SK-N-SH treated with all-trans-retinoic acid at 6 μM for 48 hours (cell line): Measurements from ENCODE around the gene PCBD1.

Source experiments
- ATAC-seq: fragments of 200-7000 bp; cut with Tn5 transposase; 3 replicates; pipeline ENCODE4 v1.9.1; 2020; ENCODE audit warnings: mild to moderate bottlenecking, moderate library complexity
- ARNTL ChIP-seq: fragments of 450-650 bp; formaldehyde crosslinking; IDR thresholded peaks from 2 replicates; pipeline ENCODE4 v1.5.0; 2020; ENCODE audit warnings: low read depth, mild to moderate bottlenecking, moderate library complexity, borderline replicate concordance
- BACH2 ChIP-seq: fragments of 250-450 bp; sonication (Bioruptor Pico); IDR thresholded peaks from 2 replicates; pipeline ENCODE4 v1.9.0; 2021; ENCODE audit warnings: mild to moderate bottlenecking, borderline replicate concordance
- CSDC2 ChIP-seq: fragments of 250-450 bp; sonication (Bioruptor Pico); IDR thresholded peaks from 2 replicates; pipeline ENCODE4 v1.5.0; 2020; ENCODE audit warnings: mild to moderate bottlenecking, moderate library complexity
- CSRNP3 ChIP-seq: fragments of 250-450 bp; sonication (Bioruptor Pico); IDR thresholded peaks from 2 replicates; pipeline ENCODE4 v1.5.1; 2021; ENCODE audit warnings: mild to moderate bottlenecking, moderate library complexity
- ESRRG ChIP-seq: fragments of 250-450 bp; sonication (Bioruptor Pico); IDR thresholded peaks from 2 replicates; pipeline ENCODE4 v1.6.1; 2021; ENCODE audit warnings: mild to moderate bottlenecking
- GLIS3 ChIP-seq: fragments of 250-450 bp; sonication (Bioruptor Pico); IDR thresholded peaks from 2 replicates; pipeline ENCODE4 v1.5.0; 2020; ENCODE audit warnings: mild to moderate bottlenecking, moderate library complexity
- ISL1 ChIP-seq: fragments of 250-450 bp; sonication (Bioruptor Pico); IDR thresholded peaks from 2 replicates; pipeline ENCODE4 v2.1.2; 2022; ENCODE audit warnings: mild to moderate bottlenecking, moderate library complexity
- OSR1 ChIP-seq: fragments of 250-450 bp; sonication (Bioruptor Pico); IDR thresholded peaks from 2 replicates; pipeline ENCODE4 v1.8.0; 2022; ENCODE audit warnings: moderate library complexity, mild to moderate bottlenecking, inconsistent platforms
- PPARA ChIP-seq: fragments of 250-450 bp; sonication (Bioruptor Pico); IDR thresholded peaks from 2 replicates; pipeline ENCODE4 v1.5.0; 2020; ENCODE audit warnings: mild to moderate bottlenecking, borderline replicate concordance
- RARB ChIP-seq: fragments of 250-450 bp; sonication (Bioruptor Pico); IDR thresholded peaks from 2 replicates; pipeline ENCODE4 v1.8.0; 2021; ENCODE audit warnings: mild to moderate bottlenecking, moderate library complexity
- SNAI2 ChIP-seq: fragments of 250-450 bp; sonication (Bioruptor Pico); IDR thresholded peaks from 2 replicates; pipeline ENCODE4 v1.5.0; 2020; ENCODE audit warnings: mild to moderate bottlenecking, moderate library complexity
- TOX ChIP-seq: fragments of 250-450 bp; sonication (Bioruptor Pico); IDR thresholded peaks from 2 replicates; pipeline ENCODE4 v1.8.0; 2021; ENCODE audit warnings: mild to moderate bottlenecking, moderate library complexity, borderline replicate concordance
- TSHZ2 ChIP-seq: fragments of 250-450 bp; sonication (Bioruptor Pico); IDR thresholded peaks from 2 replicates; pipeline ENCODE4 v1.5.0; 2020; ENCODE audit warnings: mild to moderate bottlenecking, moderate library complexity
- ZC3H10 ChIP-seq: fragments of 250-450 bp; sonication (Bioruptor Pico); IDR thresholded peaks from 2 replicates; pipeline ENCODE4 v1.5.1; 2021; ENCODE audit warnings: mild to moderate bottlenecking, moderate library complexity
- ZFP3 ChIP-seq: fragments of 250-450 bp; sonication (Bioruptor Pico); IDR thresholded peaks from 2 replicates; pipeline ENCODE4 v1.5.0; 2020; ENCODE audit warnings: mild to moderate bottlenecking, moderate library complexity
- ZFP30 ChIP-seq: fragments of 450-650 bp; formaldehyde crosslinking; IDR thresholded peaks from 2 replicates; pipeline ENCODE4 v1.5.0; 2022; ENCODE audit warnings: mild to moderate bottlenecking, moderate library complexity
- ZNF565 ChIP-seq: fragments of 450-650 bp; formaldehyde crosslinking; conservative IDR thresholded peaks from 2 replicates; pipeline ENCODE4 v1.5.0; 2020; ENCODE audit warnings: low read depth, mild to moderate bottlenecking, moderate library complexity
- ZNF70 ChIP-seq: fragments of 450-650 bp; formaldehyde crosslinking; IDR thresholded peaks from 2 replicates; pipeline ENCODE4 v1.5.0; 2020; ENCODE audit warnings: mild to moderate bottlenecking, moderate library complexity
- ZNF8 ChIP-seq: fragments of 450-650 bp; formaldehyde crosslinking; IDR thresholded peaks from 2 replicates; pipeline ENCODE4 v1.5.0; 2020; ENCODE audit warnings: mild to moderate bottlenecking, moderate library complexity
- TF ChIP-seq, protein P1 (sequence below): fragments of 250-450 bp; sonication (Bioruptor Pico); IDR thresholded peaks from 2 replicates; pipeline ENCODE4 v1.8.0; 2021; ENCODE audit warnings: low read depth, mild to moderate bottlenecking, moderate library complexity, borderline replicate concordance
- TF ChIP-seq, protein P2 (sequence below): fragments of 250-450 bp; sonication (Bioruptor Pico); IDR thresholded peaks from 2 replicates; pipeline ENCODE4 v1.5.1; 2020; ENCODE audit warnings: low read depth, mild to moderate bottlenecking, moderate library complexity
- TF ChIP-seq, protein P3 (sequence below): fragments of 250-450 bp; sonication (Bioruptor Pico); IDR thresholded peaks from 2 replicates; pipeline ENCODE4 v1.8.0; 2020; ENCODE audit warnings: mild to moderate bottlenecking, moderate library complexity, borderline replicate concordance

Gene PCBD1

GRCh38 chr10:70894416-70894815, 6.1 kb upstream of the PCBD1 start:
- TF ChIP-seq TOX (CRISPR knock-in tag) (no peak), ESRRG (no peak), RARB (CRISPR knock-in tag) (no peak), ZNF565 (CRISPR knock-in tag) (no peak), ISL1 (no peak), ARNTL (no peak)
- TF ChIP-seq, protein P1, sequence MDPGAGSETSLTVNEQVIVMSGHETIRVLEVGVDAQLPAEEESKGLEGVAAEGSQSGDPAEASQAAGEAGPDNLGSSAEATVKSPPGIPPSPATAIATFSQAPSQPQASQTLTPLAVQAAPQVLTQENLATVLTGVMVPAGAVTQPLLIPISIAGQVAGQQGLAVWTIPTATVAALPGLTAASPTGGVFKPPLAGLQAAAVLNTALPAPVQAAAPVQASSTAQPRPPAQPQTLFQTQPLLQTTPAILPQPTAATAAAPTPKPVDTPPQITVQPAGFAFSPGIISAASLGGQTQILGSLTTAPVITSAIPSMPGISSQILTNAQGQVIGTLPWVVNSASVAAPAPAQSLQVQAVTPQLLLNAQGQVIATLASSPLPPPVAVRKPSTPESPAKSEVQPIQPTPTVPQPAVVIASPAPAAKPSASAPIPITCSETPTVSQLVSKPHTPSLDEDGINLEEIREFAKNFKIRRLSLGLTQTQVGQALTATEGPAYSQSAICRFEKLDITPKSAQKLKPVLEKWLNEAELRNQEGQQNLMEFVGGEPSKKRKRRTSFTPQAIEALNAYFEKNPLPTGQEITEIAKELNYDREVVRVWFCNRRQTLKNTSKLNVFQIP (CRISPR knock-in tag) = no peak
- no peak for ATAC-seq

- ATAC-seq = no peak
- TF ChIP-seq RARB (CRISPR knock-in tag) (no peak), CSDC2 (no peak), ESRRG (no peak), CSRNP3 (CRISPR knock-in tag) (no peak), GLIS3 (CRISPR knock-in tag) (no peak), SNAI2 (CRISPR knock-in tag) (no peak), TSHZ2 (CRISPR knock-in tag) (no peak), ISL1 (no peak), ZNF70 (CRISPR knock-in tag) (no peak), ZFP3 (CRISPR knock-in tag) (no peak), ZC3H10 (CRISPR knock-in tag) (no peak), ZFP30 (CRISPR knock-in tag) (no peak), BACH2 (CRISPR knock-in tag) (no peak), ZNF8 (CRISPR knock-in tag) (no peak), PPARA (CRISPR knock-in tag) (no peak), TOX (CRISPR knock-in tag) (no peak), OSR1 (CRISPR knock-in tag) (no peak)
- TF ChIP-seq, protein P1 (CRISPR knock-in tag) = no peak
- TF ChIP-seq, protein P2, sequence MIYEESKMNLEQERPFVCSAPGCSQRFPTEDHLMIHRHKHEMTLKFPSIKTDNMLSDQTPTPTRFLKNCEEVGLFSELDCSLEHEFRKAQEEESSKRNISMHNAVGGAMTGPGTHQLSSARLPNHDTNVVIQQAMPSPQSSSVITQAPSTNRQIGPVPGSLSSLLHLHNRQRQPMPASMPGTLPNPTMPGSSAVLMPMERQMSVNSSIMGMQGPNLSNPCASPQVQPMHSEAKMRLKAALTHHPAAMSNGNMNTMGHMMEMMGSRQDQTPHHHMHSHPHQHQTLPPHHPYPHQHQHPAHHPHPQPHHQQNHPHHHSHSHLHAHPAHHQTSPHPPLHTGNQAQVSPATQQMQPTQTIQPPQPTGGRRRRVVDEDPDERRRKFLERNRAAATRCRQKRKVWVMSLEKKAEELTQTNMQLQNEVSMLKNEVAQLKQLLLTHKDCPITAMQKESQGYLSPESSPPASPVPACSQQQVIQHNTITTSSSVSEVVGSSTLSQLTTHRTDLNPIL (CRISPR knock-in tag) = no peak
- TF ChIP-seq, protein P3, sequence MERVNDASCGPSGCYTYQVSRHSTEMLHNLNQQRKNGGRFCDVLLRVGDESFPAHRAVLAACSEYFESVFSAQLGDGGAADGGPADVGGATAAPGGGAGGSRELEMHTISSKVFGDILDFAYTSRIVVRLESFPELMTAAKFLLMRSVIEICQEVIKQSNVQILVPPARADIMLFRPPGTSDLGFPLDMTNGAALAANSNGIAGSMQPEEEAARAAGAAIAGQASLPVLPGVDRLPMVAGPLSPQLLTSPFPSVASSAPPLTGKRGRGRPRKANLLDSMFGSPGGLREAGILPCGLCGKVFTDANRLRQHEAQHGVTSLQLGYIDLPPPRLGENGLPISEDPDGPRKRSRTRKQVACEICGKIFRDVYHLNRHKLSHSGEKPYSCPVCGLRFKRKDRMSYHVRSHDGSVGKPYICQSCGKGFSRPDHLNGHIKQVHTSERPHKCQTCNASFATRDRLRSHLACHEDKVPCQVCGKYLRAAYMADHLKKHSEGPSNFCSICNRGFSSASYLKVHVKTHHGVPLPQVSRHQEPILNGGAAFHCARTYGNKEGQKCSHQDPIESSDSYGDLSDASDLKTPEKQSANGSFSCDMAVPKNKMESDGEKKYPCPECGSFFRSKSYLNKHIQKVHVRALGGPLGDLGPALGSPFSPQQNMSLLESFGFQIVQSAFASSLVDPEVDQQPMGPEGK (CRISPR knock-in tag) = no peak
These were observed 5.1 kb upstream of the PCBD1 start for GRCh38 chr10:70893227-70894006.
